T-helper 22 cell (primary cell): ENCODE data around the gene LYPD5.
"Not testable (repeated sequence)": the region's sequence is repeated elsewhere in the genome, so short reads cannot be mapped to it uniquely, and the experiment has no call there.

Experiments used
- DNase-seq: peaks from one replicate; pipeline ENCODE4 v3.0.0-alpha.2; 2020; ENCODE audit warnings: low read depth

The LYPD5 gene

GRCh38 chr19:43802216-43802951 lies at the start of gene LYPD5:
Gene LYPD5, minus strand, starts transcription at chr19:43802447. Its CDS starts 67 bp downstream, at chr19:43802380.
- no peak for DNase-seq

- no peak for DNase-seq
These were observed 46.6 kb upstream of the LYPD5 start for GRCh38 chr19:43848821-43849220.

GRCh38 chr19:43847884-43848283 lies 45.6 kb upstream of the LYPD5 start:
- DNase-seq, result no peak

- no peak for DNase-seq
These were observed 45.0 kb upstream of the LYPD5 start for GRCh38 chr19:43847246-43847645.

- no peak for DNase-seq
These were observed 39.8 kb upstream of the LYPD5 start for GRCh38 chr19:43842007-43842406.

GRCh38 chr19:43839139-43839538 lies 36.9 kb upstream of the LYPD5 start:
- DNase-seq, result no peak

- DNase-seq, result peak; percentile 60
These were observed 24.8 kb upstream of the LYPD5 start, which contains the start of gene ZNF283 for GRCh38 chr19:43826787-43827754. Gene ZNF283, plus strand, starts transcription at chr19:43827321. Its CDS starts 6,184 bp downstream, at chr19:43833505.

GRCh38 chr19:43824572-43824971 lies 22.3 kb upstream of the LYPD5 start:
- not testable (repeated sequence) for DNase-seq

GRCh38 chr19:43823856-43824255 lies 21.6 kb upstream of the LYPD5 start:
- not testable (repeated sequence) for DNase-seq

GRCh38 chr19:43820884-43821215 lies 18.6 kb upstream of the LYPD5 start:
- DNase-seq, result no peak

GRCh38 chr19:43820098-43820883 lies 18.0 kb upstream of the LYPD5 start:
- DNase-seq, result no peak

- DNase-seq, result no peak
These were observed 16.3 kb upstream of the LYPD5 start for GRCh38 chr19:43818500-43818899.

- DNase-seq, result not testable (repeated sequence)
These were observed 15.2 kb upstream of the LYPD5 start for GRCh38 chr19:43817454-43817853.

- DNase-seq, result no peak
These were observed 12.6 kb upstream of the LYPD5 start for GRCh38 chr19:43814663-43815352.

- no peak for DNase-seq
These were observed 10.4 kb upstream of the LYPD5 start for GRCh38 chr19:43812688-43813087.

GRCh38 chr19:43812259-43812658 lies 10.0 kb upstream of the LYPD5 start:
- no peak for DNase-seq

- no peak for DNase-seq
These were observed 9.6 kb upstream of the LYPD5 start for GRCh38 chr19:43811837-43812236.

- no peak for DNase-seq
These were observed 7.8 kb upstream of the LYPD5 start for GRCh38 chr19:43809762-43810696.

GRCh38 chr19:43807651-43808050 lies 5.4 kb upstream of the LYPD5 start:
- DNase-seq, result no peak

GRCh38 chr19:43806848-43807247 lies 4.6 kb upstream of the LYPD5 start:
- DNase-seq, result no peak
